ENCODE data around the gene GPR137. TPM values are rescaled to one million over a fixed set of nuclear protein-coding genes. Genes with fewer than 3 reads are reported as not detected.

Gene GPR137
- total RNA-seq, 1 experiment from 2014 or later = 24.4 TPM

GRCh38 chr11:64297699-64298358 is 12.2 kb downstream of the GPR137 start:
- H3K27me3 ChIP-seq (ENCODE audit: insufficient read depth, low read length) = no peaks in the 10 kb centered on the region
- RAD21 ChIA-PET (ENCODE audit: low non-redundant PET in 1 of 2, low total read pairs in 2 of 2, uncharacterized antibody in 2 of 2, unreplicated experiment in 2 of 2) = no interaction called here
- CTCF ChIA-PET = no interaction called here

GRCh38 chr11:64298966-64299846 is 13.6 kb downstream of the GPR137 start:
- Histone ChIP-seq H3K4me3 (replicated peaks in 1 of 2; ENCODE audit: low read depth in 1 of 2, low read length in 2 of 2) (no peak overlapping the region), H3K27ac (ENCODE audit: low read depth, low read length) (no peak overlapping the region), H3K9me3 (ENCODE audit: control insufficient read depth in 1 of 2, insufficient read depth in 1 of 2, low read depth in 1 of 2, low read length in 2 of 2) (no peaks in the 10 kb centered on the region), H3K9me2 (ENCODE audit: insufficient read depth) (no peaks in the 10 kb centered on the region), H3K4me2 (ENCODE audit: low read length) (no peak overlapping the region), H3K4me1 (ENCODE audit: control insufficient read depth in 1 of 2, insufficient read depth in 2 of 2, low read length in 2 of 2) (peaks cover 6 to 40% of the 10 kb centered on the region in 2 experiments; a peak in 3 of 4 replicates), H3K9ac (ENCODE audit: low read length) (no peak overlapping the region), H2AFZ (ENCODE audit: low read depth, low read length, poor library complexity, severe bottlenecking) (no peak overlapping the region), H4K20me1 (ENCODE audit: insufficient read depth) (no peaks in the 10 kb centered on the region), H3K27me3 (ENCODE audit: insufficient read depth, low read length) (no peaks in the 10 kb centered on the region), H3K79me2 (ENCODE audit: insufficient read depth, low read length) (no peaks in the 10 kb centered on the region), H3K36me3 (ENCODE audit: control insufficient read depth in 1 of 2, insufficient read depth in 2 of 2, low read length in 2 of 2) (no peaks in the 10 kb centered on the region)
- no TSS peak for BruUV-seq (replicated peaks)
- POLR2A ChIA-PET = no interaction called here
- CTCF ChIA-PET = no interaction called here
- RAD21 ChIA-PET (ENCODE audit: low non-redundant PET in 1 of 2, low total read pairs in 2 of 2, uncharacterized antibody in 2 of 2, unreplicated experiment in 2 of 2) = no interaction called here
- ATAC-seq (no peak), DNase-seq (ENCODE audit: low read depth, low spot score) (no peak)
- intact Hi-C loops (cut with micrococcal nuclease) = no loop called here
- TF ChIP-seq, protein P1, sequence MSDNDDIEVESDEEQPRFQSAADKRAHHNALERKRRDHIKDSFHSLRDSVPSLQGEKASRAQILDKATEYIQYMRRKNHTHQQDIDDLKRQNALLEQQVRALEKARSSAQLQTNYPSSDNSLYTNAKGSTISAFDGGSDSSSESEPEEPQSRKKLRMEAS (IDR thresholded peaks at IDR 0.05) = no peak
- no peak for TF ChIP-seq REST (IDR thresholded peaks at IDR 0.05; ENCODE audit: low read depth)
- TF ChIP-seq CTCF (IDR thresholded peaks at IDR 0.05 in 2 of 3, conservative IDR thresholded peaks at IDR 0.05 in 1 of 3; ENCODE audit: borderline replicate concordance in 1 of 3, insufficient read depth in 1 of 3, low read depth in 2 of 3, low read length in 2 of 3) = no peak
- no peak for TF ChIP-seq SP1 (IDR thresholded peaks at IDR 0.05; ENCODE audit: low read depth)
- no peak for TF ChIP-seq TCF7L2 (IDR thresholded peaks at IDR 0.05; ENCODE audit: borderline replicate concordance, extremely low read depth, insufficient read depth, insufficient read length)
- TF ChIP-seq, protein P2, sequence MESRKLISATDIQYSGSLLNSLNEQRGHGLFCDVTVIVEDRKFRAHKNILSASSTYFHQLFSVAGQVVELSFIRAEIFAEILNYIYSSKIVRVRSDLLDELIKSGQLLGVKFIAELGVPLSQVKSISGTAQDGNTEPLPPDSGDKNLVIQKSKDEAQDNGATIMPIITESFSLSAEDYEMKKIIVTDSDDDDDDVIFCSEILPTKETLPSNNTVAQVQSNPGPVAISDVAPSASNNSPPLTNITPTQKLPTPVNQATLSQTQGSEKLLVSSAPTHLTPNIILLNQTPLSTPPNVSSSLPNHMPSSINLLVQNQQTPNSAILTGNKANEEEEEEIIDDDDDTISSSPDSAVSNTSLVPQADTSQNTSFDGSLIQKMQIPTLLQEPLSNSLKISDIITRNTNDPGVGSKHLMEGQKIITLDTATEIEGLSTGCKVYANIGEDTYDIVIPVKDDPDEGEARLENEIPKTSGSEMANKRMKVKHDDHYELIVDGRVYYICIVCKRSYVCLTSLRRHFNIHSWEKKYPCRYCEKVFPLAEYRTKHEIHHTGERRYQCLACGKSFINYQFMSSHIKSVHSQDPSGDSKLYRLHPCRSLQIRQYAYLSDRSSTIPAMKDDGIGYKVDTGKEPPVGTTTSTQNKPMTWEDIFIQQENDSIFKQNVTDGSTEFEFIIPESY (IDR thresholded peaks at IDR 0.05; ENCODE audit: extremely low read depth, insufficient replicate concordance, low read length) = no peak

More at GRCh38 chr11:64297699-64298358, 12.2 kb downstream of the GPR137 start:
- BruUV-seq (replicated peaks) = no TSS peak
- Histone ChIP-seq H3K4me1 (ENCODE audit: control insufficient read depth in 1 of 2, insufficient read depth in 2 of 2, low read length in 2 of 2) (peaks cover 0 to 26% of the 10 kb centered on the region in 2 experiments; a peak in 2 of 4 replicates), H3K4me3 (replicated peaks in 1 of 2; ENCODE audit: low read depth in 1 of 2, low read length in 2 of 2) (no peak overlapping the region), H3K27ac (ENCODE audit: low read depth, low read length) (no peak overlapping the region), H2AFZ (ENCODE audit: low read depth, low read length, poor library complexity, severe bottlenecking) (no peak overlapping the region), H3K9me2 (ENCODE audit: insufficient read depth) (no peaks in the 10 kb centered on the region), H3K9ac (ENCODE audit: low read length) (no peak overlapping the region), H3K9me3 (ENCODE audit: control insufficient read depth in 1 of 2, insufficient read depth in 1 of 2, low read depth in 1 of 2, low read length in 2 of 2) (no peaks in the 10 kb centered on the region), H4K20me1 (ENCODE audit: insufficient read depth) (no peaks in the 10 kb centered on the region), H3K79me2 (ENCODE audit: insufficient read depth, low read length) (no peaks in the 10 kb centered on the region), H3K4me2 (ENCODE audit: low read length) (no peak overlapping the region), H3K36me3 (ENCODE audit: control insufficient read depth in 1 of 2, insufficient read depth in 2 of 2, low read length in 2 of 2) (no peaks in the 10 kb centered on the region)
- POLR2A ChIA-PET = no interaction called here
- no peak for TF ChIP-seq SRF (IDR thresholded peaks at IDR 0.05; ENCODE audit: low read depth)
- no peak for TF ChIP-seq POLR2AphosphoS5 (IDR thresholded peaks at IDR 0.05; ENCODE audit: low read depth, low read length)
- no peak for TF ChIP-seq CBX3 (IDR thresholded peaks at IDR 0.05; ENCODE audit: low read depth)
- no peak for TF ChIP-seq EGR1 (IDR thresholded peaks at IDR 0.05; ENCODE audit: low read depth)
- TF ChIP-seq FOSL1 (IDR thresholded peaks at IDR 0.05; ENCODE audit: low read depth) = no peak
- intact Hi-C loops (cut with micrococcal nuclease) = no loop called here
- ATAC-seq (no peak), DNase-seq (ENCODE audit: low read depth, low spot score) (no peak)

Data from HCT116 (cell line).